ENCODE measurements around the gene SCGB3A2.

Gene SCGB3A2

GRCh38 chr5:147920420-147921030 lies 42.0 kb downstream of the SCGB3A2 start:
- no peak overlapping the region for H3K4me3 ChIP-seq (ENCODE audit: low read depth, low read length)
- no peak for TF ChIP-seq CTCF (IDR thresholded peaks at IDR 0.05; ENCODE audit: low read depth, low read length, missing control alignments)
- DNase-seq (ENCODE audit: low read depth): no peak

GRCh38 chr5:147921136-147921535 lies 42.6 kb downstream of the SCGB3A2 start:
- no peak for DNase-seq (ENCODE audit: low read depth)
- H3K4me3 ChIP-seq (ENCODE audit: low read depth, low read length): no peak overlapping the region
- no peak for TF ChIP-seq CTCF (IDR thresholded peaks at IDR 0.05; ENCODE audit: low read depth, low read length, missing control alignments)

GRCh38 chr5:147925020-147925419 lies 46.5 kb downstream of the SCGB3A2 start:
- DNase-seq (ENCODE audit: low read depth): no peak
- H3K4me3 ChIP-seq (ENCODE audit: low read depth, low read length): no peak overlapping the region
- no peak for TF ChIP-seq CTCF (IDR thresholded peaks at IDR 0.05; ENCODE audit: low read depth, low read length, missing control alignments)

GRCh38 chr5:147927901-147928300 lies 49.4 kb downstream of the SCGB3A2 start:
- no peak for TF ChIP-seq CTCF (IDR thresholded peaks at IDR 0.05; ENCODE audit: low read depth, low read length, missing control alignments)
- H3K4me3 ChIP-seq (ENCODE audit: low read depth, low read length): no peak overlapping the region
- no peak for DNase-seq (ENCODE audit: low read depth)

- no peak overlapping the region for H3K4me3 ChIP-seq (ENCODE audit: low read depth, low read length)
- TF ChIP-seq CTCF (IDR thresholded peaks at IDR 0.05; ENCODE audit: low read depth, low read length, missing control alignments): no peak
- DNase-seq (ENCODE audit: low read depth): no peak
Observed at GRCh38 chr5:147930769-147931168, 52.3 kb downstream of the SCGB3A2 start.

Data from GM12864 (cell line).